GM23248 (cell line): ENCODE results near the gene CAPRIN2.

Experiments
- EZH2 ChIP-seq: fragments of 200-600 bp; sonication (generic); IDR thresholded peaks from 2 replicates; pipeline ENCODE4 v1.6.1; 2018; ENCODE audit warnings: antibody characterized with exemption, mild to moderate bottlenecking; ENCODE audit not compliant: insufficient read depth, poor library complexity, severe bottlenecking
- EZH2phosphoT487 ChIP-seq: fragments of 200-600 bp; sonication (generic); IDR thresholded peaks from 2 replicates; pipeline ENCODE4 v1.6.1; 2018; ENCODE audit warnings: antibody characterized with exemption, moderate library complexity, mild to moderate bottlenecking, low read depth; ENCODE audit not compliant: insufficient read depth

DNA sequence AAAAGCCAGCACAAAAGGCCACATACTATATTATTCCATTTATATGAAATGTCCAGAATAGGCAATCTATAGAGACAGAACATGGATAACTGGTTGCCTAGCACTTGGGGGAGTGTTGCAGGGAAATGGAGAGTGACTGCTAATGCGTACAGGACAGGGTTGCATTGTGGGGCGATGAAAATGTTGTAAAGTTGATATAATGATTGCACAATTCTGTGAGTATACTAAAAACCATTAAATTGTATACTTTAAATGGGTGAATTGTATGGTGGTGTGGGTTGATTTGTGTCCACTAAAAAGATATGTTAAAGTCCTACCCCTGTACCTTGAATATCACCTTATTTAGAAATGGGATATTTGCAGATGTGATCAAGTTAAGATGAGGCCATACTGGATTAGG, 7.0 kb upstream of the CAPRIN2 start:
- TF ChIP-seq EZH2phosphoT487 (no peak), EZH2 (no peak)
